Tibial artery (tissue), 4 donors: ENCODE results near the gene RNF167.
A peak's percentile ranks its signal among the peaks of the same experiment; 100 is the strongest.

Source experiments
- DNase-seq, 2 donors: peaks; one replicate each; pipeline ENCODE4 v3.0.0-alpha.2; 2019
- H3K27ac ChIP-seq, 2 donors: fragments of 200-600 bp; sonication (generic) in 1 of 2; 1 replicate in 1 of 2; 2 replicates in 1 of 2; pipeline ENCODE4 v1.5.1; 2018 to 2019; ENCODE audit warnings: mild to moderate bottlenecking in 1 of 2
- H3K27me3 ChIP-seq, 2 donors: fragments of 200-600 bp; sonication (generic) in 1 of 2; one replicate each; pipeline versions ENCODE4 v1.5.1 to v1.6.0; 2016 to 2019
- H3K36me3 ChIP-seq, 3 donors: fragments of 200-600 bp; sonication (generic) in 2 of 3; one replicate each; pipeline ENCODE4 v1.5.1; 2016 to 2019; ENCODE audit warnings: mild to moderate bottlenecking in 2 of 3
- H3K4me1 ChIP-seq, 4 donors: fragments of 200-600 bp; sonication (generic) in 2 of 4; 1 replicate in 3 of 4; 2 replicates in 1 of 4; pipeline ENCODE4 v1.5.1; 2016 to 2019
- H3K4me3 ChIP-seq, 2 donors: fragments of 200-600 bp; sonication (generic) in 1 of 2; 1 replicate in 1 of 2; 2 replicates in 1 of 2; pipeline ENCODE4 v1.5.1; 2018 to 2019; ENCODE audit warnings: mild to moderate bottlenecking in 2 of 2
- H3K9me3 ChIP-seq, 3 donors: fragments of 200-600 bp; sonication (generic) in 1 of 3; one replicate each; pipeline ENCODE4 v1.5.1; 2016 to 2019
- CTCF ChIP-seq, 2 experiments: fragments of 200-600 bp in 1 of 2; fragments of 450-650 bp in 1 of 2; IDR thresholded peaks; one replicate each; pipeline ENCODE4 v1.5.1; 2017 to 2019; ENCODE audit warnings: antibody characterized with exemption in 2 of 2, mild to moderate bottlenecking in 1 of 2, moderate library complexity in 1 of 2
- intact Hi-C: fragments of 100-400 bp; cut with DNase I; formaldehyde crosslinking; loops from one replicate; pipeline ENCODE4 v1.15.0; 2023; ENCODE audit warnings: low total_unique reads

RNF167 gene

GRCh38 chr17:4949321-4950074, 9.4 kb downstream of the RNF167 start:
- Histone ChIP-seq H3K36me3 (peaks cover 19 to 27% (median 20%) of the 10 kb centered on the region in 3 donors), H3K4me3 (peak overlapping the region; percentile 93 to 100), H3K27ac (peak overlapping the region; percentile 95 to 99), H3K27me3 (no peaks in the 10 kb centered on the region), H3K9me3 (no peaks in the 10 kb centered on the region), H3K4me1 (peaks cover 6 to 57% (median 44%) of the 10 kb centered on the region in 4 donors)
- peak; percentile 71 to 89 for DNase-seq
- no peak for TF ChIP-seq CTCF (IDR thresholded peaks at IDR 0.05)
- intact Hi-C loops = loop anchor here (2.0 to 5.0 kb wide), 2 partner anchors 17 to 48 kb away; partner anchors contain the start of genes INCA1, KIF1C and SPAG7

- peak in 1 of 2 donors; percentile 48 for DNase-seq
- intact Hi-C loops = no loop called here
- Histone ChIP-seq H3K27me3 (no peaks in the 10 kb centered on the region), H3K9me3 (no peaks in the 10 kb centered on the region), H3K4me1 (peaks cover 6 to 50% (median 37%) of the 10 kb centered on the region in 4 donors), H3K27ac (peak overlapping the region; percentile 95 to 99), H3K36me3 (peaks cover 14 to 20% (median 15%) of the 10 kb centered on the region in 3 donors), H3K4me3 (peak overlapping the region; percentile 93 to 100)
- no peak for TF ChIP-seq CTCF (IDR thresholded peaks at IDR 0.05)
These were observed 10.1 kb downstream of the RNF167 start for GRCh38 chr17:4950075-4950745.

- peak within 1 kb of the TSS; percentile 95 to 99 for H3K27ac ChIP-seq
- no peaks in the 10 kb centered on the region for H3K27me3 ChIP-seq
- intact Hi-C loops = no loop called here
- H3K4me3 ChIP-seq = peak within 1 kb of the TSS; percentile 93 to 100
- no peaks in the 10 kb centered on the region for H3K9me3 ChIP-seq
- H3K4me1 ChIP-seq = peaks cover 3 to 44% (median 31%) of the 10 kb centered on the region in 4 donors
- peaks cover 9 to 14% (median 10%) of the 10 kb centered on the region in 3 donors for H3K36me3 ChIP-seq
- TF ChIP-seq CTCF (IDR thresholded peaks at IDR 0.05) = no peak
- no peak for DNase-seq
These were observed 10.7 kb downstream of the RNF167 start, which contains the start of gene ENO3 for GRCh38 chr17:4950746-4951204. ENO3 (plus strand) TSS chr17:4951119; CDS start chr17:4951830, 711 bp downstream.

GRCh38 chr17:4951486-4951885, 11.4 kb downstream of the RNF167 start:
- DNase-seq = no peak
- Histone ChIP-seq H3K27me3 (no peaks in the 10 kb centered on the region), H3K4me1 (peaks cover 0 to 37% (median 24%) of the 10 kb centered on the region in 4 donors), H3K27ac (no peak overlapping the region), H3K4me3 (no peak overlapping the region), H3K36me3 (peaks cover 2 to 7% (median 3%) of the 10 kb centered on the region in 3 donors), H3K9me3 (no peaks in the 10 kb centered on the region)
- no peak for TF ChIP-seq CTCF (IDR thresholded peaks at IDR 0.05)
- intact Hi-C loops = no loop called here

- intact Hi-C loops = no loop called here
- Histone ChIP-seq H3K27ac (peak overlapping the region; percentile 64 to 72), H3K36me3 (peaks cover 2 to 9% (median 6%) of the 10 kb centered on the region in 3 donors), H3K4me1 (peaks cover 0 to 34% (median 19%) of the 10 kb centered on the region in 4 donors), H3K9me3 (no peaks in the 10 kb centered on the region), H3K4me3 (no peak overlapping the region), H3K27me3 (no peaks in the 10 kb centered on the region)
- TF ChIP-seq CTCF (IDR thresholded peaks at IDR 0.05) = no peak
- DNase-seq = no peak
These were observed 13.4 kb downstream of the RNF167 start for GRCh38 chr17:4953451-4953961.
